BE2C (cell line): ENCODE results near the gene C14orf132.
A peak's percentile ranks its signal among the peaks of the same experiment; 100 is the strongest.

Experiments
- DNase-seq: peaks from one replicate; pipeline ENCODE4 v3.0.0-alpha.2; 2020
- H3K27me3 ChIP-seq: fragments of 250-450 bp; sonication (Bioruptor Pico); 2 replicates; pipeline ENCODE4 v1.5.1; 2020; ENCODE audit warnings: mild to moderate bottlenecking
- H3K36me3 ChIP-seq: fragments of 250-450 bp; sonication (Bioruptor Pico); 2 replicates; pipeline ENCODE4 v1.5.1; 2020; ENCODE audit warnings: mild to moderate bottlenecking
- H3K4me1 ChIP-seq: fragments of 250-450 bp; sonication (Bioruptor Pico); 2 replicates; pipeline ENCODE4 v1.5.1; 2020
- H3K4me3 ChIP-seq: 2 replicates; pipeline ENCODE4 v1.5.1; 2011; ENCODE audit warnings: low read depth, low read length
- H3K9me3 ChIP-seq: fragments of 250-450 bp; sonication (Bioruptor Pico); 2 replicates; pipeline ENCODE4 v1.5.1; 2020
- CTCF ChIP-seq: IDR thresholded peaks from 2 replicates; pipeline ENCODE4 v1.5.1; 2012; ENCODE audit warnings: mild to moderate bottlenecking, low read depth, low read length

Gene C14orf132

GRCh38 chr14:96065661-96066459 is 26.7 kb downstream of the C14orf132 start:
- H3K27me3 ChIP-seq: no peaks in the 10 kb centered on the region
- DNase-seq: peak; percentile 58
- no peak for TF ChIP-seq CTCF
- no peaks in the 10 kb centered on the region for H3K9me3 ChIP-seq
- H3K4me1 ChIP-seq: peaks cover 17% of the 10 kb centered on the region
- no peak overlapping the region for H3K4me3 ChIP-seq
- peaks cover 11% of the 10 kb centered on the region; the same call in 1 of the 2 replicates for H3K36me3 ChIP-seq

GRCh38 chr14:96066976-96067375 is 27.8 kb downstream of the C14orf132 start:
- no peaks in the 10 kb centered on the region for H3K27me3 ChIP-seq
- DNase-seq: no peak
- H3K36me3 ChIP-seq: peaks cover 15% of the 10 kb centered on the region; the same call in 1 of the 2 replicates
- H3K4me1 ChIP-seq: peaks cover 15% of the 10 kb centered on the region
- no peak for TF ChIP-seq CTCF
- no peaks in the 10 kb centered on the region for H3K9me3 ChIP-seq
- H3K4me3 ChIP-seq: no peak overlapping the region

- H3K9me3 ChIP-seq: no peaks in the 10 kb centered on the region
- TF ChIP-seq CTCF: no peak
- DNase-seq: no peak
- peaks cover 17% of the 10 kb centered on the region; the same call in 1 of the 2 replicates for H3K36me3 ChIP-seq
- no peaks in the 10 kb centered on the region for H3K27me3 ChIP-seq
- peaks cover 15% of the 10 kb centered on the region for H3K4me1 ChIP-seq
- no peak overlapping the region for H3K4me3 ChIP-seq
Observed at GRCh38 chr14:96067985-96068930, 29.1 kb downstream of the C14orf132 start.

GRCh38 chr14:96069421-96069820 is 30.3 kb downstream of the C14orf132 start:
- Histone ChIP-seq H3K4me1 (peaks cover 15% of the 10 kb centered on the region), H3K27me3 (no peaks in the 10 kb centered on the region), H3K9me3 (no peaks in the 10 kb centered on the region), H3K4me3 (no peak overlapping the region), H3K36me3 (peaks cover 21% of the 10 kb centered on the region; the same call in 1 of the 2 replicates)
- DNase-seq: no peak
- TF ChIP-seq CTCF: no peak

GRCh38 chr14:96071561-96071960 is 32.4 kb downstream of the C14orf132 start:
- H3K36me3 ChIP-seq: peaks cover 18% of the 10 kb centered on the region; the same call in 1 of the 2 replicates
- DNase-seq: no peak
- H3K4me1 ChIP-seq: peaks cover 4% of the 10 kb centered on the region
- no peaks in the 10 kb centered on the region for H3K27me3 ChIP-seq
- no peak for TF ChIP-seq CTCF
- no peak overlapping the region for H3K4me3 ChIP-seq
- no peaks in the 10 kb centered on the region for H3K9me3 ChIP-seq
